ENCODE data around the gene HMGN2. TPM values are rescaled to one million over a fixed set of nuclear protein-coding genes. Genes with fewer than 3 reads are reported as not detected.

HMGN2 gene
- total and polyA plus RNA-seq, 10 of the 15 experiments (the other 5 are each of a cell fraction or from before 2014, with no cell fraction given), result 249 to 2,682 (median 694) TPM

- TF ChIP-seq EED (IDR thresholded peaks at IDR 0.05; ENCODE audit: low read depth), result no peak
- TF ChIP-seq IRF3 (IDR thresholded peaks at IDR 0.05), result no peak
- TF ChIP-seq TARDBP (IDR thresholded peaks at IDR 0.05; ENCODE audit: borderline replicate concordance), result no peak
- no peak for TF ChIP-seq HDAC2 (IDR thresholded peaks at IDR 0.05)
- TF ChIP-seq IKZF1 (conservative IDR thresholded peaks at IDR 0.05), result peak; percentile 88
- peak; percentile 92 for TF ChIP-seq CHD2 (IDR thresholded peaks at IDR 0.05; ENCODE audit: borderline replicate concordance, low read depth, low read length)
- peak; percentile 99 for TF ChIP-seq RAD51 (IDR thresholded peaks at IDR 0.05)
- TF ChIP-seq TBL1XR1 (IDR thresholded peaks at IDR 0.05; ENCODE audit: low read depth, low read length), result 0 out of 2 replicates have a peak, but pooled peaks have one; percentile 17
- TF ChIP-seq RCOR1 (conservative IDR thresholded peaks at IDR 0.05; ENCODE audit: low read depth, low read length), result no peak
- no peak for TF ChIP-seq ZZZ3 (IDR thresholded peaks at IDR 0.05; ENCODE audit: control insufficient read depth, insufficient read length, low read depth)
- no peak for TF ChIP-seq ZSCAN29 (IDR thresholded peaks at IDR 0.05)
- TF ChIP-seq CEBPZ (IDR thresholded peaks at IDR 0.05; ENCODE audit: low read depth, low read length), result peak; percentile 39; the same call in 1 of the 2 replicates
- no peak for TF ChIP-seq ZNF622 (IDR thresholded peaks at IDR 0.05)
- no peak for TF ChIP-seq ZBTB4 (CRISPR knock-in tag; IDR thresholded peaks at IDR 0.05)
- TF ChIP-seq KDM1A (IDR thresholded peaks at IDR 0.05; ENCODE audit: borderline replicate concordance), result no peak
- no peak for TF ChIP-seq SMC3 (IDR thresholded peaks at IDR 0.05; ENCODE audit: borderline replicate concordance, low read length)
- no peak for TF ChIP-seq WRNIP1 (IDR thresholded peaks at IDR 0.05; ENCODE audit: borderline replicate concordance, low read depth, low read length)
- TF ChIP-seq MXI1 (IDR thresholded peaks at IDR 0.05; ENCODE audit: low read depth, low read length), result peak; percentile 98
- peak; percentile 83 for TF ChIP-seq RB1 (IDR thresholded peaks at IDR 0.05; ENCODE audit: borderline replicate concordance)
- TF ChIP-seq POLR2AphosphoS2 (IDR thresholded peaks at IDR 0.05; ENCODE audit: low read depth, low read length), result peak; percentile 82; the same call in 1 of the 2 replicates
Measured at GRCh38 chr1:26431979-26432695, 40.1 kb upstream of the HMGN2 start, which contains the start of gene DHDDS (continued).
